GM21515 (cell line): Measurements from ENCODE around the gene NRCAM.
"Not testable (repeated sequence)": the region's sequence is repeated elsewhere in the genome, so short reads cannot be mapped to it uniquely, and the experiment has no call there.

ENCODE experiments used
- ATAC-seq: cut with Tn5 transposase; IDR thresholded peaks from one replicate; pipeline ENCODE4 v1.9.1; 2021; ENCODE audit not compliant: unreplicated experiment

Gene NRCAM

GRCh38 chr7:108348913-108349312 lies 107.3 kb downstream of the NRCAM start:
- ATAC-seq, result no peak

DNA sequence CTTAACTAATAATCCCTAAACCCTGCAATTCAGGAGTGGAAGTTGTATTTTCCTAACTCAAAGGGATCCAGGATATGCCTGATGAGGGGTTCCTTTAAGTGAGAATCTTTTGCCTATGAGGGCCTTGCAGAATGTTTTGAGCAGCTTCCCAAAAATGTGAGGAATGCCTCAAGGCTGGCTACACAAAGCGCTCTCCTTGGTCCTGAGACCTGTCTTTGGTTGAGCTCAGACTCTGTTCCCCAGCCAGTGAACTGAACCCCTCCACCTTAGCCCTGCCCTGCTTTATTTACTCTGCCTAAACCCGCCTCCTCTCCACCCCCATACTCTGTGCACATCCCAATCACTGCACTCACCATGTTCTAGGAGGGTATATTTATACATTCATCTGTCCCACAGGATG lies 108.6 kb downstream of the NRCAM start:
- no peak for ATAC-seq

DNA sequence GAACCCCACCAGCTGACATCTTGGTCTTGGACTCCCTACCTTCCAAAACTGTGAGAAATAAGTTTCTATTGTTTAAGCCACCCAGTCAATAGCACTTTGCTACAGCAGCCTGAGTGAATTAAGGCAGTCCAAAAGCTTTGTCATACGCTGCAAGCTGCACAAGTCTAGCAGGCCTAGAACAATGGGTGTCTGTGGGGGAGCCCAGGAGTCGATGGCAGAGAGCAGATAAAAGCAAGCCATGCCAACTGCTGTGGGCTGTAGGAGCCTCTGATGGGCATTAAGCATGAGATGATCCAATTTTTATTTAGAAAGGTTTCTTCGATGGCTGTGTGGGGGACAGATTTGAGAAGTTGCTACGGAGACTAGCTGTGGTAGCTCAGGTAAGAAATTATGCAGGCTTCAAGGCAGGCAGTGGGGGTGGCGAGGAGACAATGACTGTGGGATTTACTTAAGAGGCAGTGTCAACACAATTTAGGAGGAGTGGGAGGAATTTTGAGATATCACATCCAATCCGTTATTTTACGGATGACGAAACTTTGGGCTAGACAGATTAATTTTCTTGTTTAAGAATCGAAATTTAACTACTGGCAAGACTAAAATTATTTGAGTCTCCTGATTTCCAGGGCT lies 110.4 kb downstream of the NRCAM start:
- ATAC-seq, result no peak

DNA sequence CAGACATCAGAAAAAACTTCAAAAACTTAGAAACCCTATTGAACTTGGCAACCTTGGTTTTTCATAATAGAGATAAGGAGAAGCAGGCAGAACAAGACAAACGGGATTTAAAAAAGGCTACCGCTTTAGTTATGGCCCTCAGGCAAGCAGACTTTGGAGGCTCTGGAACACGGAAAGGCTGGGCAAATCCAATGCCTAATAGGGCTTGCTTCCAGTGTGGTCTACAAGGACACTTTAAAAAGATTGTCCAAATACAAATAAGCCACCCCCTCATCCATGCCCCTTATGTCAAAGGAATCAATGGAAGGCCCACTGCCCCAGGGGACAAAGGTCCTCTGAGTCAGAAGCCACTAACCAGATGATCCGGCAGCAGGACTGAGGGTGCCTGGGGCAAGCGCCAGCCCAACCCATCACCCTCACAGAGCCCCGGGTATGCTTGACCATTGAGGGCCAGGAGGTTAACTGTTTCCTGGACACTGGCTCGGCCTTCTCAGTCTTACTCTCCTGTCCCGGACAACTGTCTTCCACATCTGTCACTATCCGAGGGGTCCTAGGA lies 115.3 kb downstream of the NRCAM start:
- no peak for ATAC-seq

- ATAC-seq, result not testable (repeated sequence)
Measured at GRCh38 chr7:108340406-108340805, 115.8 kb downstream of the NRCAM start.

- no peak for ATAC-seq
Measured at GRCh38 chr7:108335269-108335918, 120.8 kb downstream of the NRCAM start.

DNA sequence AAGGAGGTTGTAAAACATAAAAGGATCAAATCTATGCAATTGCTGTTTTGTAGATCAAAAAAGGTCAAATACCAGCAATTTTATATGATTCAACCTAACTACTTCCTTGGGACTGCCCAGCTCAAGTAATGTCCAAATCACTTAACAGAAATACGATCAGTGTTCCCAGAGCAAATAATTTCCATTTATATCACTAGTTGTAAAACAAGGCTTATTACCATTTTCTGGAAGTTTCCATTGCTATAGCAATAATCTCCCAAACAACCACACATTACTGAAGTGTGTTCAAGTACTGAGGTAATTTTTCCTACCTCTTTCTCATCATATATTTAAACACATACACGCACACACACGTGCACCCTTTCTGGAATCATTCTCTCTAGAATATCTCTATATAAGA lies 123.3 kb downstream of the NRCAM start:
- ATAC-seq, result no peak

DNA sequence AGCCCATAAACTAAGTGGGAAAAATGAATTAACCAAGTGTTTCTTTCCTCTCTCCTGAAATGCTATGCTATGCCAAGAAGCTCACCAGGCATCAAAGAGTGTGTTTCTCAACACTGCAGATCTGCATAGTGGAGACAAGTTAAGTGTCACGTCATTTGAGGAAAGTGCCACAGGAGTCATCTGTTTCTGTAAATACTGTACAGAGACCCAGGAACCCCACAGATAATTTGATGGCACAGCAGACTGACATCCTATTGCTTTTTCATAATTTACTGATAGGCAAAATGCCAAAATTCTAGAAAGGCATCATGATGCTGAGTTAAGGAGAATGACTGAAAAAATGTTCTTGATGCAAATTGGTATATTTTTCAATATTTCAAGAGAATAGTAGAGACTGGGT lies 124.3 kb downstream of the NRCAM start:
- ATAC-seq, result no peak

DNA sequence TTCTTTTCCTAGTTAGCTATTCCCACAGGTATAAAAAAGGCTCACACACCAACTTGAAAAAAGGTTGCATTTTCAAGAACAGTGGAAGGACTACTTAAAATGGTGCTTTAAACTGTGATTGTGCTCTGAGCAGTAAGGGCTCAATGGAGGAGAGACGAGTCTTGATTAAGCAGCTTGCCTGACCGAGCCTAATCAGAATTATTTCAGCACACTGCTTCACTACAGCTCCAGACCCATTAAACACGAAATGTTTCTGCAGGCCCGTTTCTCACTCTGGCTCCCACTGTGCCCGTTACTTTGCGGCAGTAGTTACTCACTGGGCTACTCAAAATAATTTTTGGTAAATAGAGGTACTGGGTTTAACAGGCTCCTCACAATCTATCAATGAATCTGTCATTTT lies 126.0 kb downstream of the NRCAM start:
- ATAC-seq, result no peak

- no peak for ATAC-seq
Measured at GRCh38 chr7:108329514-108329913, 126.7 kb downstream of the NRCAM start.

- peak; percentile 74 for ATAC-seq
Measured at GRCh38 chr7:108328174-108328651, 128.0 kb downstream of the NRCAM start.

GRCh38 chr7:108327353-108327752 lies 128.9 kb downstream of the NRCAM start:
- no peak for ATAC-seq

DNA sequence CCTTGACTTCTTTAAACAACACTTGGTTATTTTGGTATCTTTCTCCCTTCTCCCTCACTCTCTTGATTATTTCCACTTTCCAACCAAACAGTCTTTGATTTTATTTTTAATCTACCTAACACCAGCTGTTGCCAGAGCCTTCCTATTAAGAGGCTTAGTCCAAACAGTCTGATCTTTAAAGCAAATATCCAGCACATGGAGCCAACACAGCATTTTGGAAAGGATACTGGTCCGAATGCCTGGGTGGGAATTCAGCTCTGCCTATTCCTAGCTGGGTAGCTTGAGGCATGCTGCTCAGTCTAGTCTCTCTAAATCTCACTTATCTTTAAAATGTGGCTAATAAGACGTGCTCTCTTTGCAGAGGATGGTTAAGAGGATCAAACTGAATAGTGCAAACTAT lies 129.3 kb downstream of the NRCAM start:
- no peak for ATAC-seq

- ATAC-seq, result no peak
Measured at GRCh38 chr7:108324053-108325038, 131.9 kb downstream of the NRCAM start.

DNA sequence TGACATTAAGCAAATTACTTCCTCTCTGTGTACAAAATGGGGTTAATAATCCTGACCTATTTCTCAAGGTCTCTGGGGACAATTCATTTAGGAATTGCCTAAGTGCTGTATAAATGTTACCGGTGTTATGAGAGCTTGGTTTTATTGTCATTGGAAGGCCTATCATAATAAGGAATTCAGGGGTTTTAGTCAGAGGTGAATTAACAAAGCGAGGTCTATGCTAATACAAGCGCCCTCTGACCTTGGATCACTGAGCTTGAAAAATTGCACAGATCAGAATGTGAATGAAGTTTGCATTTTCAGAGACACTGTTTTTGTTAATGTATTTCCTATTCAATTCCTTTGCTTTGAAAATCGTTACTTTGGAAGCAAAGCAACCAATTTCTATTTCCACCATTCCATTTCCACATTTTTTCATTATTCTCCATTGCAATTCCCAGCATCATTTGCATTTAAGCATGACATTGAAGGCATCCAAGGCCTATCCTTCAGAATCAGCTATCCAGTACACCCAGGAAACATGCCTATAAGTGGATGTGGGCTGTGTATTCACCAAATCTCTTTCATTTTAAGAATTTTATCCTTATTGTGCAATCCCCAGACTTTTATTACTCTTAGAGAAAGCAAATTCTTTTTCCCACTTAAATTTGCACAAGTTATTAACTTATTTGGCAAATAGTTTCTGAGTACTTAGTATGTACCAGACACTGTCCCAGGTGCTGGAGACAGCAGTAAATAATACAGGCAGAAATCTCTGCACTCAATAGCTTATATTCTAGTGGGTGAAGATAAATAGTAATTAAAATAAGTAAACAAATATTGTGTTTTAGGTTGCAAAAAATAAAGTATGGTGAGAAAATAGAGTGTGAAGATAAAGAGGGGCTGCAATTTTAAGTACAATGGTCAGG lies 133.1 kb downstream of the NRCAM start:
- ATAC-seq, result no peak

DNA sequence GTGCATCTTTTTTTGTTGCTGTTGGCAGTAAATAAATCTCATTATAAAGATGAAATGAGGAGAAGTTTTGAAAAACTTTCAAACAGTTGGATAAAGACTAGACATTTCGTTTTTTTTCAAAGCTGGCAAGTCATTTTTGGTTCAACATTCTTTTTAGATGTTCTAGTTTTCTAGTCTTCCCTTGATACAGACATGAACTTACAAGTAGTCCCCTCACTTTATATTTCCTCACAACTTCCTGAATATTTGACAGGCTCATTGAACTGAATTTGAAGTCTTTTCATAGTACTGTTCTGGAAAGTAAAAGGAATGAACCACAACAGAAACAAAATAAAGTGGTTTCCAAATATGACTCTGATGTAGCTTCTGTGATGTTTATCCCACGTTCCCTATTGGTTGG lies 134.2 kb downstream of the NRCAM start:
- ATAC-seq, result no peak

GRCh38 chr7:108321359-108321758 lies 134.9 kb downstream of the NRCAM start:
- ATAC-seq, result no peak

DNA sequence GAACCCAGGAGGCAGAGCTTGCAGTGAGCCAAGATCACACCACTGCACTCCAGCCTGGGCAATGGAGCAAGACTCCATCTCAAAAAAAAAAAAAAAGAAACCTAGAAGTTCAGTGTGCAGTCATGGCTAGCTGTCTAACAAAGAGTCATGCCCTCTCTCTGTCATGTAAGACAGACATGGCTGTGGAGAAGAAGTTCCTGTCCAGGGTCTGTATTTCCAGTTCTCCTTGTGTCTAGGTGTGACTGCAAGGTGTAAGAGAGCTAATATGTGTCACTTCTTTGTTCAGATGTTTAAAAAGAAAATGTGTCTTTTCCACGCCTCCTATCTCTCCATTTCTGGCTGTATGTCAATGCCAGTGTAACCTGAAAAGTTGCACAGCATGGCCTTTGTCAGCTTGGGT lies 139.5 kb downstream of the NRCAM start:
- ATAC-seq, result no peak

- no peak for ATAC-seq
Measured at GRCh38 chr7:108314551-108314950, 141.7 kb downstream of the NRCAM start.

- ATAC-seq, result no peak
Measured at GRCh38 chr7:108314049-108314448, 142.2 kb downstream of the NRCAM start.
